GM21360 (cell line): ENCODE measurements around the gene B4GALNT1.
A peak's percentile ranks its signal among the peaks of the same experiment; 100 is the strongest.
"Not testable (repeated sequence)": the region's sequence is repeated elsewhere in the genome, so short reads cannot be mapped to it uniquely, and the experiment has no call there.

Experiments used
- ATAC-seq: cut with Tn5 transposase; IDR thresholded peaks from one replicate; pipeline ENCODE4 v1.9.1; 2021; ENCODE audit warnings: mild to moderate bottlenecking, moderate library complexity; ENCODE audit not compliant: unreplicated experiment

Gene B4GALNT1

DNA sequence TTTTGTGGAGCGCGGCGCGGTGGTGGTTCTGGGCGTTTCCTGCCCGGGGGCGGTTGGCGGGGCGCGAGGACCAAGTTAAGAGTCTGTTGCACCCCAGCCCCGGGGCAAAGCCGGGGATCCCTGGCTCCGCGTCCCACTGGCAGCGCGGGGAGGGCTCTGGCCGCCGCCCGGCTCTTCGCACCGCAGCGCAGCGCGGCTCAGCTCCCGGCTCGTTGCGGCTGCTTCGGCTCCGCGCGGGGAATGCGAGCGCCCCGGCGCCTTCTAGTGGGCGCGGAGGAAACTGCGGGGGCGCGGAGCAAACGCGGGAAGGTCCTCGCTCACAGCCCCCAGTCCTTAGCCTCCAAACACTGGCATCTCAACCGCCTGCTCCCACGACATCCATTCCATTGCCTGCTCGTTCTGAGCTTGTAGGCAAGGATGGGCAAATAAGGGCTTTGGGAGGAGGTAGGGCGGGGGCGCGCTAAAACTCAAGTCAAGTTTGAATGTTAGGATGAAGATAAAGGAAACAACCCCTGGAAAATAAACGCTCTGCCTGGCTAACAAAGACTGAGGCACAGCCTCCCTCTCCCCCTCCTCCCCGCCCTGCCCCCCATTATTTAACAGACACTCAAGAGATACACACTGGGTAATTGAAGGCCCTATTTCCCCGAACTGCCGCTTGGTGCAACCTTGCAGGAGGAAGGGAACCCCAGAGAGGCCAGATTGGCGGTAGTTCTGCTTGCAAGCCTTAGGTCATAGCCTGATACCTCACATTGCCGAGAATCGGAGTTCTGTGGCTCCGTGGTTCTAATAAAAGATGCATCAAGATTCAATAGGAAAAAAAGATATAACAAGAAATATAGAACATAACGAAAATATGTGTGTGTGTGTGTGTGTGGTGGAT, at the start of gene B4GALNT1:
TSS of gene B4GALNT1 (minus strand) at position 244 of the 883 bp plus-strand sequence. CDS start 1,069 bp downstream, outside the sequence.
- peak; percentile 80 for ATAC-seq

DNA sequence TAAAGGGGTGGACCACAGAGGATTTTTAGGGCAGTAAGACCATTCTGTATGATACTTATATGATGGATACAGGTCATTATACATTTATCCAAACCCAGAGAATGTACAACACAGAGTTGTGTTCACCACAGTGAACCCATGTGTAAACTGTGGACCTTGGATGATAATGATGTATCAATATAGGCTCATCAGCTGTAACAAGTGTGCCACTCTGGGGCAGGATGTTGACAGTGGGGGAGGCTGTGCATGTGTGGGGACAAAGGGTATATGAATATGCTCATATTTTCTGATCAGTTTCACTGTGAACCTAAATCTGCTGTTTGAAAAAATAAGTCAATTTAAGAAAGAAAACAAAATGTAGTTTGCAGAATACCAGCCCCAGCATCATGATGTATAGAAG, 46.7 kb upstream of the B4GALNT1 start:
- no peak for ATAC-seq

DNA sequence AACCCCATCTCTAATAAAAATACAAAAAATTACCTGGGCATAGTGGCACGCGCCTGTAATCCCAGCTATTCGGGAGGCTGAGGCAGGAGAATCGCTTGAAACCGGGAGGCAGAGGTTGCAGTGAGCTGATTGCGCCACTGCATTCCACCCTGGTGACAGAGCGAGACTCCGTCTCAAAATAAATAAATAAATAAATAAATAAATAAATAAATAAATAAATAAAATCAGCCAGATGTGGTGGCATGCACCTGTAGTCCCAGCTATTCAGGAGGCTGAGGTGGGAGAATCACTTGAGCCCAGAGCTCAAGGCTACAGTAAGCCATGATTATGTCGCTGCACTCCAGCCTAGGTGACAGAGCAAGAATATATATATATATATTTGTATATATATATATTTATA, 44.9 kb upstream of the B4GALNT1 start:
- not testable (repeated sequence) for ATAC-seq

DNA sequence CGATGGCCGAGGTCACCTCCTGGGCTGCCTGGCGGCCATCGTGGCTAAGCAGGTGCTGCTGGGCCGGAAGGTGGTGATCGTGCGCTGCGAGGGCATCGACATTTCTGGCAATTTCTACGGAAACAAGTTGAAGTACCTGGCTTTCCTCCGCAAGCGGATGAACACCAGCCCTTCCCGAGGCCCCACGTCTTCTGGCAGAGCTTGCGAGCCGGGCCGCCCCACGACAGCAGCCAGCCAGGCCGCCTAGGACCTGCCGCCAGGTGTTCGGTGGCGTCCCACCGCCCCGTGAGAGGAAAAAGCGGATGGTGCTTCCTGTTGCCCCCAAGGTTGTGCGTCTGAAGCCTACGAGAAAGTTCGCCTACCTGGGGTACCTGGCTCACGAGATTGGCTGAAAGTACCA, 41.7 kb upstream of the B4GALNT1 start:
- no peak for ATAC-seq

DNA sequence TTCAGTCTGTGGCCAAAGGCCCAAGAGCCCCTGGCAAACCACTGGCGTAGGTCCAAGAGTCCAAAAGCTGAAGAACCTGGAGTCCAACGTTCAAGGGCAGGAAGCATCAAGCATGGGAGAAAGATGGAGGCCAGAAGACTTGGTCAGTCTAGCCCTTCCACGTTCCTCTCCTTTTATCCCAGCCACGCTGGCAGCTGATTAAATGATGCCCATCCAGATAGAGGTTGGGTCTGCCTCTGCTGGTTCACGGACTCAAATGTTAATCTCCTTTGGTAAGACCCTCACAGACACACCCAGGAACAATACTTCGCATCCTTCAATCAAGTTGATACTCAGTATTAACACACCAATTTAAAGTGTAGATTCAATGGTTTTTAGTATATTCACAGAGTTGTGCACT, 39.8 kb upstream of the B4GALNT1 start:
- ATAC-seq = no peak

DNA sequence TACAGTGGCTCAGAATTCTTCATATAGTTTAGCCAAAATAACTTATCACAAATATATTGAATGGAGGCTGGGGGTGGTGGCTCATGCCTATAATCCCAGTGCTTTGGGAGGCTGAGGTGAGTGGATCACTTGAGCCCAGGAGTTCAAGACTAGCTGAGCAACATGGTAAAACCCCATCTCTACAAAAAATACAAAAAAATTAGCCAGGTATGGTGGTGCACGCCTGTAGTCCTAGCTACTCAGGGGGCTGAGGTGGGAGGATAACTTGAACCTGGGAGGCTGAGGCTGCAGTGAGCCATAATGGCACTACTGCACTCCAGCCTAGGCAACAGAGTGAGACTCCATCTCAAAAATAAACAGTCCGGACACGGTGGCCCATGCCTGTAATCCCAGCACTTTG, 38.8 kb upstream of the B4GALNT1 start:
- ATAC-seq = not testable (repeated sequence)

DNA sequence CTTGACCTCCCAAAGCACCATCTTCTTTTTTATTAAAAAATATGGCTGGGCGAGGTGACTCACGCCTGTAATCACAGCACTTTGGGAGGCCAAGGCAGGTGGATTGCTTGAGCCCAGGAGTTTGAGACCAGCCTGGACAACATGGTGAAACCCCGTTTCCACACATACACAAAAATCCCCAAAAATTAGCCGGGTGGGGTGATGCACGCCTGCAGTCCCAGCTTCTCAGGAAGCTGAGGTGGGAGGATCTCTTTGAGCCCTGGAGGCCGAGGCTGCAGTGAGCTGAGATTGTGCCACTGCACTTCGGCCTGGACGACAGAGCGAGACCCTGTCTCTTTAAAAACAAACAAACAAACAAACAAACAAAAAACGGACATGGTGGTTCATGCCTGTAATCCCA, 36.7 kb upstream of the B4GALNT1 start:
- ATAC-seq = not testable (repeated sequence)

DNA sequence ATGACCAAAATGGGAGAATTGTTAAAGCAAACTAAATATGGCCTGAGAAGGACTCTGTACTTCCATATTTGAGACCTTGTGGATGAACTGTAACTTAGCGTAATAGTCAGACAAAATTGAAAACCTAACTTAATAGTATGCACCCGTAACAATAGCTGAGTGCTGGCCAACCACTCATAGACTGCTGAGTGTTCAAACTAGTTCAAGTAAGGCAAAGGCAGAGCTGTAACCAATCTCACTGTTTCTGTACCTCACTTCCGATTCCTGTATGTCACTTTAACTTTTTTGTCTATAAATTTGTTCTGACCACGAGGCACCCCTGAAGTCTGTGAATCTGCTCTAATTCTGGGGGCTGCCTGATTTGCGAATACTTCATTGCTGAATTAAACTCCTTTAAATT, 33.9 kb upstream of the B4GALNT1 start:
- ATAC-seq = no peak

DNA sequence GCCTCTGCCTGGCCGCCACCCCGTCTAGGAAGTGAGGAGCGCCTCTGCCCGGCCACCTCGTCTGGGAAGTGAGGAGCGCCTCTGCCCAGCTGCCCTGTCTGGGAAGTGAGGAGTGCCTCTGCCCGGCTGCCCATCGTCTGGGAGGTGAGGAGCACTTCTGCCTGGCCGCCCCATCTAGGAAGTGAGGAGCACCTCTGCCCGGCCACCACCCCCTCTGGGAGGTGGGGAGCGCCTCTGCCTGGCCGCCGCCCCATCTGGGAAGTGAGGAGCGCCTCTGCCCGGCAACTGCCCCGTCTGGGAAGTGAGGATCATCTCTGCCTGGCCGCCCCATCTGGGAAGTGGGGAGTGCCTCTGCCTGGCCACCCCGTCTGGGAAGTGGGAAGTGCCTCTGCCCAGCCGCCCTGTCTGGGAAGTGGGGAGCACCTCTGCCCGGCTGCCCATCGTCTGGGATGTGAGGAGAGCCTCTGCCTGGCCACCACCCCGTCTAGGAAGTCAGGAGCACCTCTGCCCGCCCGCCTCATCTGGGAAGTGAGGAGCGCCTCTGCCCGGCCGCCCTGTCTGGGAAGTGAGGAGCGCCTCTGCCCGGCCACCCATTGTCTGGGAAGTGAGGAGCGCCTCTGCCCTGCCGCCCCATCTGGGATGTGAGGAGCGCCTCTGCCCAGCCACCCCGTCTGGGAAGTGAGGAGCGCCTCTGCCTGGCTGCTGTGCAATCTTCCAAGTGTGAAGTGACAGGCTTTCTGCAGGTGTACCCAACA, 32.2 kb upstream of the B4GALNT1 start:
- ATAC-seq = not testable (repeated sequence)

DNA sequence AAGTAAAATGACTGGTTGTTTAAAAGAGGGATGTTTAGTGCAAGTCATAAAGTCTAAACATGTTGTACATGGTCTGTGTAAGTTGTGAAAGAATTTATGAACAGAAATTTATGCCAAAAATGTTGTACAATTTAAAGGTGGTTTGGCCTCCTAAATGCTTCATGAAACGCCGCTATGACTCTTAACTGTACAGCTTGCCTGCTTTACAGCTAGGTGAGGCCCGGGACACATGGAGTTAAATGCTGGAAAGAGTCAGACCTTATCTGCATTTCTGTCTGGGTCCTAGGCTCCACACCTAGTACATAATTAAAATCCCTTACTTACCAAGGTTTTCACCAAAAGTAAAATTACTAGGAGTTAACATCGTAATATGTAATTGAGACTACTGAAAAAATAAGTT, 28.4 kb upstream of the B4GALNT1 start:
- no peak for ATAC-seq

DNA sequence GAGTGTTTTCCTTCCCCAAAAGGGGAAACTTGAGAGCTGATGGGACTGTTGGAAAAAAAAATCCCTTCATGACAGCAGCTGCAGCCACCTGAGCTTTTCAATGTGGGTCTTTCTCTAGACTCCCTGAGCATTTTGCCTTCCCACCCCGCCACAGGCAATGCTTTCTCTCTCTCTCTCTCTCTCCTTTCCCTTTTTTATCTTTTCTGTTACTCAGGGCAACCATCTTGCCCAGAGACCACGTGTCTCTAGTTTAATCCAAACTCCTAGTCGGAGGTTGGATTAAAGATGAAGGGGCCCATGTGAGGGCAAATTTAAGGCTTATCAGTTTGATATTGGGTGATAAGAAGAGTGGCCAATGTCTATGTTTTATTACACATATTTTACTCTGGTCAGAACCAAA, 25.9 kb upstream of the B4GALNT1 start:
- ATAC-seq = no peak

DNA sequence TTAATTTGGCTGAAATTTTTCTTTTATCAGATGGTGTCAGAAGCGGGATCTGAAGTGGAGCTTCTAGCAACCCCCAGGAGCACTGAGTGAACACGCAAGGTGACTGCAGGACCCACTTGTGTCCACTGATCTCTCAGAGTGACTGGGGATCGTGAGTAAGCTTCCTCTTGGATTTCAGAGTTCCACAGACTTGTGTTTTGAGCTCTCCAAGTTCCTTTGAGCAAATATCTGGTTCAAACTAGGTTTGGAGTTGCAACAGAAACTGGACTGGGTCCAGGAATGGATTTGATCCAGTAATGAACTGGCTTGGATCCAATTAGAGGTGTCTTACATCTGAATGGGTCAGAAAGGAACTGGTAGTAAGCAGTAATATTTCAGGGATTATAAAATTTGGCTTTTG, 24.7 kb upstream of the B4GALNT1 start:
- no peak for ATAC-seq

DNA sequence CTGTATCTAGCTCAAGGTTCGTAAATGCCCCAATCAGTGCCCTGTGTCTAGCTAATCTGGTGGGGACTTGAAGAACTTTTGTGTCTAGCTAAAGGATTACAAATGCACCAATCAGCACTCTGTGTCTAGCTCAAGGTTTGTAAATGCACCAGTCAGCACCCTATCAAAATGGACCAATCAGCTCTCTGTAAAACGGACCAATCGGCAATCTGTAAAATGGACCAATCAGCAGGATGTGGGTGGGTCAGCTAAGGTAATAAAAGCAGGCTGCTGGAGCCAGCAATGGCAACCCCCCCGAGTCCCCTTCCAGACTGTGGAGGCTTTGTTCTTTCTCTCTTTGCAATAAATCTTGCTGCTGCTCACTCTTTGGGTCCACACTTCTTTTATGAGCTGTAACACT, 23.4 kb upstream of the B4GALNT1 start:
- ATAC-seq = not testable (repeated sequence)

DNA sequence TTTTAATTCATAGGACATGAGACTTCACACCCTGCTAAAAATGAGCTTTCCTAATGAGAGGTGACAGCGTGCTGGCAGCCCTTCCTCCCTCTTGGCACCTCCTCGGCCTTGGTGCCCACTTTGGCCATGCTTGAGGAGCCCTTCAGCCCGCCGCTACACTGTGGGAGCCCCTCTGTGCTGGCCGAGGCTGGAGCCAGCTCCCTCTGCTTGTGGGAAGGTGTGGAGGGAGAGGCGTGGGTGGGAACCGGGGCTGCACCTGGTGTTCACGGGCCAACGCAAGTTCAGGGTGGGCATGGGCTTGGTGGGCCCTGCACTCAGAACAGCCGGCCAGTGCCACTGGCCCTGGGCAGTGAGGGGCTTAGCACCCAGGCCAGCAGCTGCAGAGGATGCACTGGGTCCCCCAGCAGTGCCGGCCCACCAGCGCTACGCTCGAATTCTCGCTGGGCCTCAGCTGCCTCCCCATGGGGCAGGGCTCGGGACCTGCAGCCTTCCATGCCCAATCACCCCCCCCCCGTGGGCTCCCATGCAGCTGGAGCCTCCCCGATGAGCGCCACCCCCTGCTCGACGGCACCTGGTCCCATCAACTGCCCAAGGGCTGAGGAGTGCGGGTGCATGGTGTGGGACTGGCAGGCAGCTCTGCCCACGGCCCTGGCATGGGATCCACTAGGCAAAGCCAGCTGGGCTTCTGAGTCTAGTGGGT, 22.7 kb upstream of the B4GALNT1 start:
- no peak for ATAC-seq

DNA sequence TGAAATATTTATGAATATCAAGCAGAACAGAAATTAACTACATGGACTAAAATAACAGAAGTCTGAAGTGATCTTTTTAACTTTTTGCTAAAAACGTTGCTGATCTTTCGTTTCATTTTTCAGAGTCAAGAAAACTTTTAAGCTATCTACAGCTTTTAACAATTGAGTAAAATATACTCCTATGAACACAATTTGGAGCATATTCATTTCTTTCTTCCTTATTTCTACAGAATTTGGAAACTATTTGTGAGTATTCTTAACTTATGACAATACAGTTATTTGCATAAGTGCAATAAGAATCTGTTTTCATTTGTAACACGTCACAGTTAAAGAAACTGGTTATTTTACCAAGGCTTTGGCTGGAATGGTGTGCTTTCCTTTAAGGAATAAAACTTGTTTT, 21.0 kb upstream of the B4GALNT1 start:
- no peak for ATAC-seq

DNA sequence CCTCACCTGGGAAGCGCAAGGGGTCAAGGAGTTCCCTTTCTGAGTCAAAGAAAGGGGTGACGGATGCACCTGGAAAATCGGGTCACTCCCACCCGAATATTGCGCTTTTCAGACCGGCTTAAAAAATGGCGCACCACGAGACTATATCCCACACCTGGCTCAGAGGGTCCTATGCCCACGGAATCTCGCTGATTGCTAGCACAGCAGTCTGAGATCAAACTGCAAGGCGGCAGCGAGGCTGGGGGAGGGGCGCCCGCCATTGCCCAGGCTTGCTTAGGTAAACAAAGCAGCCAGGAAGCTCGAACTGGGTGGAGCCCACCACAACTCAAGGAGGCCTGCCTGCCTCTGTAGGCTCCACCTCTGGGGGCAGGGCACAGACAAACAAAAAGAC, 13.7 kb upstream of the B4GALNT1 start:
- ATAC-seq = not testable (repeated sequence)

DNA sequence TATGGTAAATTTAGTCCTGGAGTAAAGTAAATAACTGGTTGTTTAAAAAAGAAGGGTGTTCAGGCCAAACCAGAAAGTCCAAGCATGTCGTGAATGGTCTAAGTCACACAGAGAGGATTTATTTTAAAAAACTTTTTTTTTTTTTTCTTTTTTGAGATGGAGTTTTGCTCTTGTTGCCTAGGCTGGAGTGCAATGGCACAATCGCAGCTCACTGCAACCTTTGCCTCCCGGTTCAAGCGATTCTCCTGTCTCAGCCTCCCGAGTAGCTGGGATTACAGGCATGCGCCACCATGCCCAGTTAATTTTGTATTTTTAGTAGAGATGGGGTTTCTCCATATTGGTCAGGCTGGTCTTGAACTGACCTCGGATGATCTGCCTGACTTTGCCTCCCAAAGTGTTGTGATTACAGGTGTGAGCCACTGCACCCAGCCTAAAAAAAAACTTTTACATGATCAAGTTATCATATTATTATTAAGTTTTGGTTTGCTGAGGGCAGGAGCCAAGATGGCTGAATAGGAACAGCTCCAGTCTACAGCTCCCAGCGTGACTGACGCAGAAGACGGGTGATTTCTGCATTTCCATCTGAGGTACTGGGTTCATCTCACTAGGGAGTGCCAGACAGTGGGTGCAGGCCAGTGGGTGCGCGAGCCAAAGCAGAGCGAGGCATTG, 13.1 kb upstream of the B4GALNT1 start:
- ATAC-seq = not testable (repeated sequence)

DNA sequence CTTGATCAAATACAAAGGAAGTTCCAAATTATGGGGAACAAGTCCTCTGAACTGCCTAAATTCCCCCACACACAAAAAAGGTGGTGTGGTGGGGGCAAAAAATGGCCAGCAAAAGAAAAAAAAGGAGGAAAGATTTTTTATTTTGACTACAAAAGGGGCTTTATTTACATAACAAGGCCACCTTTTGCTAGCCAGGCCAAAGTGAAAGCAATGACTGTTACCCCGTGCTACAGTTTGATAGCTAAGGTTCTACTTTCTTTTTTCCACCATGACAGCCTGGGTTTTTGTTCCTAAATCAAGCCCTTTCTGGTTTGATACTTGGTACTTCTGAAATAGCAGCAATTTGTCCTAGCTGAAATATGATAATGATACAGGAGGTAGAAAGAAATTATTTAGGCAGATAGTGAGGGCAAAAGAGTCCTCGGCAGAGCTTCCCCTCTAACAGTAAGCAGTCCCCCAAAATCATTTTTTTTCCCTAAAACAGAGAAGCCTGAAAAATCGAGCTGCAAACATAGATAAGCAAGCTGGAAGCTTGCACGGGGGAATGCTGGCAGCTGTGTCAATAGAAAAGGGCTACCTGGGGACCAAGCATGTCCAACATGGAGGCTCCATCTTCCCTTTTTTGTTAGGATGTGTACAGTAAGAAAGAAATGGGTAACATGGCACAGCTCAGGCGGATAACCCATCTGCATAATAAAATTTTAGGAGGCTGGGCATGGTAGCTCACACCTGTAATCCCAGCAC, 8.9 kb upstream of the B4GALNT1 start:
- no peak for ATAC-seq

DNA sequence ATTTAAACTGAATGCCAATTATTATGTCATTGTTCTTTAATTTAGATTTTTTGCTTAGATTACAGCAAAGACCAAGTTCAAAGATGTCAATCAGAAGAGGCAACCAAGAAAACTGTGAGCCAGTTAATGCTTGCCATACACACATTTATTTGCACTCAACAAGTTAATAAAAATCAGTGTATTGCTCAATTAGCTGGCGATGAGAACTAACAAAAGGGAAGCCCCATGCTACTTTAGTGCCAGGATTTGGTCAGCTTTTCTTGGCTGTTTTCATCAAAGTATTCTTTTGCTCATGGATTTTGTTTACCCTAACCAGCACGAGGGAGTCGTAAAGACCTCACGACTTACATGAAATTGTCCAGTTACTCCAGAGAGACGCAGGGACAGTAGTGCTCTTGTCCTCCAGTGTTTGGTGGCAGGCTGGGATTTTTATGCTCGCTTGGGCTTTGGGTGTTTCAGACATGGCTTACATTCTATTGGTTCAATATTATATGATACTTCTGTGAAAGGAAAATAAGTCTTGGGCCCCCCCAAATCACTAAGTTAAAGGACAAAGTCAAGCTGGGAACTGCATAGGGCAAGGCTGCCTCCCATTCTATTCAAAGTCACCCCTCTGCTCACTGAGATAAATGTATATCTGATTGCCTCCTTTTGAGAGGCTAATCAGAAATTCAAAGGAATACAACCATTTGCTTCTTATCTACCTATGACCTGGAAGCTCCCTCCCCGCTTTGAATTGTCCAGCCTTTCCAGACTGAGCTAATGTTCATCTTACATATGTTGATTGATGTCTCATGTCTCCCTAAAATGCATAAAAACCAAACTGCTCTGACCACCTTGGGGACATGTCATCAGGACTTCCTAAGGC, 7.4 kb upstream of the B4GALNT1 start:
- no peak for ATAC-seq
